Dendritic cell treated with granulocyte-macrophage colony-stimulating factor and Interleukin-4, amounts not matched to agents 40 ng/mL and 50 ng/mL, for 4 days (primary cell): ENCODE data around the gene PARD3.
"Not testable (repeated sequence)": the region's sequence is repeated elsewhere in the genome, so short reads cannot be mapped to it uniquely, and the experiment has no call there.

Source experiments
- H3K27ac Mint-ChIP-seq: one replicate; pipeline ENCODE4 v1.8.0; 2022; ENCODE audit warnings: mild to moderate bottlenecking, mixed read lengths
- H3K27me3 Mint-ChIP-seq: one replicate; pipeline ENCODE4 v1.8.0; 2022; ENCODE audit warnings: mild to moderate bottlenecking, mixed read lengths
- H3K36me3 Mint-ChIP-seq: one replicate; pipeline ENCODE4 v1.8.0; 2022; ENCODE audit warnings: low read depth, mixed read lengths
- H3K4me1 Mint-ChIP-seq: one replicate; pipeline ENCODE4 v1.8.0; 2022; ENCODE audit warnings: low read depth, mixed read lengths
- H3K4me3 Mint-ChIP-seq: one replicate; pipeline ENCODE4 v1.8.0; 2022; ENCODE audit warnings: mild to moderate bottlenecking, moderate library complexity, mixed read lengths
- H3K9me3 Mint-ChIP-seq: one replicate; pipeline ENCODE4 v1.8.0; 2022; ENCODE audit warnings: mixed read lengths
- intact Hi-C: fragments of 100-400 bp; cut with micrococcal nuclease; formaldehyde crosslinking; loops from one replicate; pipeline ENCODE4 v1.15.0; 2022

The PARD3 gene

GRCh38 chr10:34760606-34761005, 54.5 kb downstream of the PARD3 start:
- Mint-ChIP-seq H3K27ac (no peak overlapping the region), H3K4me3 (no peak overlapping the region)

GRCh38 chr10:34759837-34760215, 55.3 kb downstream of the PARD3 start:
- Mint-ChIP-seq H3K27me3 (no peaks in the 10 kb centered on the region), H3K27ac (no peak overlapping the region), H3K9me3 (no peaks in the 10 kb centered on the region), H3K4me3 (no peak overlapping the region), H3K4me1 (peaks cover 6% of the 10 kb centered on the region), H3K36me3 (no peaks in the 10 kb centered on the region)
- intact Hi-C loops: no loop called here

More at GRCh38 chr10:34760606-34761005, 54.5 kb downstream of the PARD3 start:
- no peaks in the 10 kb centered on the region for H3K27me3 Mint-ChIP-seq
- H3K4me1 Mint-ChIP-seq: peaks cover 6% of the 10 kb centered on the region
- H3K36me3 Mint-ChIP-seq: no peaks in the 10 kb centered on the region
- intact Hi-C loops: no loop called here
- no peaks in the 10 kb centered on the region for H3K9me3 Mint-ChIP-seq

GRCh38 chr10:34759161-34759836, 55.8 kb downstream of the PARD3 start:
- Mint-ChIP-seq H3K4me3 (no peak overlapping the region), H3K9me3 (no peaks in the 10 kb centered on the region), H3K27me3 (no peaks in the 10 kb centered on the region), H3K27ac (no peak overlapping the region), H3K4me1 (peaks cover 6% of the 10 kb centered on the region), H3K36me3 (no peaks in the 10 kb centered on the region)
- intact Hi-C loops: no loop called here

GRCh38 chr10:34758447-34758996, 56.6 kb downstream of the PARD3 start:
- no peaks in the 10 kb centered on the region for H3K27me3 Mint-ChIP-seq
- intact Hi-C loops: no loop called here
- H3K4me3 Mint-ChIP-seq: no peak overlapping the region
- no peaks in the 10 kb centered on the region for H3K36me3 Mint-ChIP-seq
- no peak overlapping the region for H3K27ac Mint-ChIP-seq
- H3K4me1 Mint-ChIP-seq: peaks cover 6% of the 10 kb centered on the region
- no peaks in the 10 kb centered on the region for H3K9me3 Mint-ChIP-seq

GRCh38 chr10:34757933-34758332, 57.2 kb downstream of the PARD3 start:
- Mint-ChIP-seq H3K27ac (no peak overlapping the region), H3K27me3 (no peaks in the 10 kb centered on the region), H3K36me3 (no peaks in the 10 kb centered on the region), H3K9me3 (no peaks in the 10 kb centered on the region), H3K4me1 (peaks cover 6% of the 10 kb centered on the region), H3K4me3 (no peak overlapping the region)
- intact Hi-C loops: no loop called here

- H3K27ac Mint-ChIP-seq, H3K4me3 Mint-ChIP-seq, H3K27me3 Mint-ChIP-seq, intact Hi-C loops, H3K36me3 Mint-ChIP-seq, H3K9me3 Mint-ChIP-seq, H3K4me1 Mint-ChIP-seq: not testable (repeated sequence)
Observed at GRCh38 chr10:34757181-34757580, 57.9 kb downstream of the PARD3 start.

- no peaks in the 10 kb centered on the region for H3K27me3 Mint-ChIP-seq
- H3K9me3 Mint-ChIP-seq: no peaks in the 10 kb centered on the region
- H3K4me3 Mint-ChIP-seq: no peak overlapping the region
- H3K36me3 Mint-ChIP-seq: no peaks in the 10 kb centered on the region
- intact Hi-C loops: no loop called here
- no peak overlapping the region for H3K27ac Mint-ChIP-seq
- peaks cover 6% of the 10 kb centered on the region for H3K4me1 Mint-ChIP-seq
Observed at GRCh38 chr10:34756584-34756983, 58.5 kb downstream of the PARD3 start.

- Mint-ChIP-seq H3K4me3 (no peak overlapping the region), H3K36me3 (no peaks in the 10 kb centered on the region), H3K9me3 (no peaks in the 10 kb centered on the region), H3K27me3 (peaks cover 5% of the 10 kb centered on the region), H3K27ac (no peak overlapping the region), H3K4me1 (peaks cover under 1% of the 10 kb centered on the region)
- intact Hi-C loops: no loop called here
Observed at GRCh38 chr10:34753014-34753757, 61.9 kb downstream of the PARD3 start.

GRCh38 chr10:34751272-34751671, 63.8 kb downstream of the PARD3 start:
- H3K9me3 Mint-ChIP-seq: no peaks in the 10 kb centered on the region
- H3K4me3 Mint-ChIP-seq: no peak overlapping the region
- H3K4me1 Mint-ChIP-seq: no peaks in the 10 kb centered on the region
- H3K27ac Mint-ChIP-seq: no peak overlapping the region
- H3K36me3 Mint-ChIP-seq: no peaks in the 10 kb centered on the region
- intact Hi-C loops: no loop called here
- peaks cover 5% of the 10 kb centered on the region for H3K27me3 Mint-ChIP-seq

GRCh38 chr10:34750795-34751194, 64.3 kb downstream of the PARD3 start:
- H3K4me3 Mint-ChIP-seq, H3K4me1 Mint-ChIP-seq, H3K36me3 Mint-ChIP-seq, H3K27ac Mint-ChIP-seq, H3K27me3 Mint-ChIP-seq, H3K9me3 Mint-ChIP-seq, intact Hi-C loops: not testable (repeated sequence)

GRCh38 chr10:34748767-34749166, 66.3 kb downstream of the PARD3 start:
- Mint-ChIP-seq H3K27ac (no peak overlapping the region), H3K27me3 (peaks cover 9% of the 10 kb centered on the region), H3K9me3 (no peaks in the 10 kb centered on the region), H3K4me3 (no peak overlapping the region), H3K36me3 (no peaks in the 10 kb centered on the region), H3K4me1 (no peaks in the 10 kb centered on the region)
- intact Hi-C loops: no loop called here

GRCh38 chr10:34748357-34748756, 66.7 kb downstream of the PARD3 start:
- Mint-ChIP-seq H3K4me1 (no peaks in the 10 kb centered on the region), H3K36me3 (no peaks in the 10 kb centered on the region), H3K27me3 (peaks cover 9% of the 10 kb centered on the region), H3K27ac (no peak overlapping the region), H3K4me3 (no peak overlapping the region), H3K9me3 (no peaks in the 10 kb centered on the region)
- intact Hi-C loops: no loop called here

GRCh38 chr10:34746094-34746493, 69.0 kb downstream of the PARD3 start:
- H3K4me1 Mint-ChIP-seq: no peaks in the 10 kb centered on the region
- peaks cover 9% of the 10 kb centered on the region for H3K27me3 Mint-ChIP-seq
- no peak overlapping the region for H3K4me3 Mint-ChIP-seq
- intact Hi-C loops: no loop called here
- H3K36me3 Mint-ChIP-seq: no peaks in the 10 kb centered on the region
- H3K9me3 Mint-ChIP-seq: no peaks in the 10 kb centered on the region
- no peak overlapping the region for H3K27ac Mint-ChIP-seq

- intact Hi-C loops: no loop called here
- no peaks in the 10 kb centered on the region for H3K4me1 Mint-ChIP-seq
- no peak overlapping the region for H3K4me3 Mint-ChIP-seq
- H3K27ac Mint-ChIP-seq: no peak overlapping the region
- peaks cover 13% of the 10 kb centered on the region for H3K27me3 Mint-ChIP-seq
- no peaks in the 10 kb centered on the region for H3K36me3 Mint-ChIP-seq
- no peaks in the 10 kb centered on the region for H3K9me3 Mint-ChIP-seq
Observed at GRCh38 chr10:34745244-34745643, 69.9 kb downstream of the PARD3 start.
